K562 (cell line): ENCODE results near the gene ITPR1.

ENCODE experiments used
- ARNT ChIP-seq, 2 experiments: fragments of 450-650 bp; IDR thresholded peaks; 2 replicates each; pipeline ENCODE4 v1.6.1; 2016; ENCODE audit warnings: mild to moderate bottlenecking in 1 of 2
- CHD4 ChIP-seq: fragments of 200-600 bp; sonication (generic); IDR thresholded peaks from 3 replicates; pipeline ENCODE4 v1.6.1; 2012; ENCODE audit warnings: low read depth, mild to moderate bottlenecking, mixed read lengths, low read length, inconsistent platforms; ENCODE audit not compliant: insufficient read depth, insufficient replicate concordance, poor library complexity, severe bottlenecking
- CTCF ChIP-seq, 3 experiments: IDR thresholded peaks in 2 of 3; conservative IDR thresholded peaks in 1 of 3; 2 replicates each; pipeline ENCODE4 v1.5.1; 2011 to 2012; ENCODE audit warnings: low read length in 3 of 3, mild to moderate bottlenecking in 3 of 3, control low read depth in 2 of 3, improper control_type of control experiment in 1 of 3, inconsistent platforms in 1 of 3, low read depth in 1 of 3, mixed read lengths in 1 of 3, moderate library complexity in 1 of 3; ENCODE audit not compliant: insufficient read depth in 2 of 3
- GATAD2A ChIP-seq: fragments of 450-650 bp; IDR thresholded peaks from 2 replicates; pipeline ENCODE4 v1.6.1; 2017
- NR0B1 ChIP-seq: fragments of 450-650 bp; IDR thresholded peaks from one replicate; pipeline ENCODE4 v1.6.1; 2018; ENCODE audit warnings: mild to moderate bottlenecking, moderate library complexity; ENCODE audit not compliant: partially characterized antibody
- POLR2A ChIP-seq: fragments of 450-650 bp; conservative IDR thresholded peaks from 2 replicates; pipeline ENCODE4 v1.6.1; 2016
- TF ChIP-seq, protein P1 (sequence below): sonication (generic); formaldehyde crosslinking; IDR thresholded peaks from 2 replicates; pipeline ENCODE4 v1.9.0; 2022; ENCODE audit warnings: mild to moderate bottlenecking, missing genetic modification reagents
- TF ChIP-seq, protein P2 (sequence below): sonication (generic); formaldehyde crosslinking; IDR thresholded peaks from 2 replicates; pipeline ENCODE4 v1.8.1; 2023; ENCODE audit warnings: mild to moderate bottlenecking, missing genetic modification reagents

DNA sequence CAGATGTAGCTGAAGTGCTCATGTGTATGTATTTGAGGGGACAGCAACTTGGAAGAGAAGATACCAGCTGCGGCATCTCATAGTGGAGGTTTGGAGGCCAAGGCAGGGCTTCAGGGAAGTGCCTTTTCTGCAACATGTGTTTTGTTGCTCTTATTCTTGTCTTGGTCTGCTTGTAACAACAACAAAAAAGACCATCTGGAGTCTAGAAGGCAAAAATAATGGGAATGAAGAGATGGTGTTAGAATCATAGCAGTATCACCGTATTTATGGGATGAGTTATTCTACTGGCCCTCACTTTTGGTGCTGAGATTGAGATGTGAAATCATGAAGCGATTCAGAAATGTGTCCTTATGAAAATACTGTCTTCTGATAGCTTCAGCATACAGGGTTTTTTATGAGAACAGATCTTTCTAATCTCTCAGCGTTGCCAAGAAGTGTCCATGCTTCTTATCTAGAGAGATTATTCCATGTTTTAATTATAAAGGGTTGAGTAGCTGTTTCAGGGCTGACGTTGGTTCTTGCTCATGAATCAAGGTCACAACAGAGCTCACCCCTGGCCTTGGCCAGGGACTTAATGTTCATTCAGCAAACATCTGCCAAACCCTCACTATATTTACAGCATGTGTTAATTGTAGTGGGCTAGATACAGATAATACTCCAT is 58.0 kb downstream of the ITPR1 start:
- TF ChIP-seq, protein P1, sequence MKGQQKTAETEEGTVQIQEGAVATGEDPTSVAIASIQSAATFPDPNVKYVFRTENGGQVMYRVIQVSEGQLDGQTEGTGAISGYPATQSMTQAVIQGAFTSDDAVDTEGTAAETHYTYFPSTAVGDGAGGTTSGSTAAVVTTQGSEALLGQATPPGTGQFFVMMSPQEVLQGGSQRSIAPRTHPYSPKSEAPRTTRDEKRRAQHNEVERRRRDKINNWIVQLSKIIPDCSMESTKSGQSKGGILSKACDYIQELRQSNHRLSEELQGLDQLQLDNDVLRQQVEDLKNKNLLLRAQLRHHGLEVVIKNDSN, result no peak
- TF ChIP-seq GATAD2A (no peak), CTCF (IDR thresholded peaks at IDR 0.05 in 2 of 3, conservative IDR thresholded peaks at IDR 0.05 in 1 of 3; ENCODE audit: insufficient read depth in 2 of 3, low read depth in 1 of 3, low read length in 3 of 3) (no peak), POLR2A (no peak), NR0B1 (no peak), ARNT (IDR thresholded peaks at IDR 0.05) (no peak), CHD4 (no peak)
- TF ChIP-seq, protein P2, sequence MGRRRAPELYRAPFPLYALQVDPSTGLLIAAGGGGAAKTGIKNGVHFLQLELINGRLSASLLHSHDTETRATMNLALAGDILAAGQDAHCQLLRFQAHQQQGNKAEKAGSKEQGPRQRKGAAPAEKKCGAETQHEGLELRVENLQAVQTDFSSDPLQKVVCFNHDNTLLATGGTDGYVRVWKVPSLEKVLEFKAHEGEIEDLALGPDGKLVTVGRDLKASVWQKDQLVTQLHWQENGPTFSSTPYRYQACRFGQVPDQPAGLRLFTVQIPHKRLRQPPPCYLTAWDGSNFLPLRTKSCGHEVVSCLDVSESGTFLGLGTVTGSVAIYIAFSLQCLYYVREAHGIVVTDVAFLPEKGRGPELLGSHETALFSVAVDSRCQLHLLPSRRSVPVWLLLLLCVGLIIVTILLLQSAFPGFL (CRISPR knock-in tag), result no peak
